ENCODE data around the gene DOP1A. TPM values are rescaled to one million over a fixed set of nuclear protein-coding genes. Genes with fewer than 3 reads are reported as not detected.

Gene DOP1A
- total RNA-seq, 1 experiment from 2014 or later, result 17.0 TPM

DNA sequence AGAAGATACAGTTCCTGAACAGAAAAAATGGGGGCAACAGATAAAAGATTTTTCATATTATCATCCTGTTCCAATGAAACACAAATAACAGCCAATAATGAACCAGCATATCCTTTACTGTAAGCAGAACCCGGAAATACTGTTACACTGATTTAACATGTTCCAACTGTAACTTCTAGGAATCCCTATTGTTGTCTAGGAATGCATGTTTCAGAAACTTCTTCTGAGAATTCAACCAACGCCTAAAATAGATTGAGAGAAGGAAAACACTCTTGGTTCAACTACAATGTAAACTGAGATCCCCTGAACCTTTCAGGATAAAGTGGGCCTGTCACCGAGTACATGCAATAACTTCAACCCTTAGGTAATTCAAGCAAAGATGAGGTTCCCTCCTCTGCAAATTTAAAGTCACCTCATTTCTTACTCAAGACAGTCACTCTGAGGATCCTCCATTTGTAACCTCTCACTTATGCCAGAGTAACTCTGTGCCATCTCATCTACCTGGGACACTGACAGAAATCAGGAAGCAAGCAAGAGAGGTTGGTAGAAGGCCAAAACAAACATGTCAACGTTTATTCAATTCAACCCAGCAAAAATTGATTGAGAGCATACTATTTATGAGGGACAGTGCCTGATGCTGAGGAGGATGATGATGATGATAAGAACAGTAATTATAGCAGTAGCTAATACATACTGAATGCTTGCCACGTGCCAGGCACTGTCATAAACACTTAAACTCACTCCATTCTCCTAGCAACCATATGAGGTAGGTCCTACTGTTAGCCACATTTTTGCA lies 15.9 kb upstream of the DOP1A start:
- Histone ChIP-seq H4K8ac (replicated peaks; ENCODE audit: insufficient read length, low read depth, low read length) (no peak overlapping the region), H3K18ac (ENCODE audit: insufficient read length, low read depth, low read length) (no peak overlapping the region), H2BK15ac (ENCODE audit: low read depth, low read length) (no peak overlapping the region), H3K27me3 (ENCODE audit: insufficient read depth, low read length) (no peaks in the 10 kb centered on the region), H4K5ac (ENCODE audit: insufficient read length, low read depth, low read length) (no peak overlapping the region), H2BK20ac (ENCODE audit: low read depth, low read length, poor library complexity, severe bottlenecking) (no peak overlapping the region), H2AFZ (ENCODE audit: low read length) (no peak overlapping the region), H3T11ph (ENCODE audit: low read length) (no peak overlapping the region), H4K20me1 (ENCODE audit: control insufficient read depth, insufficient read depth, insufficient read length) (no peaks in the 10 kb centered on the region), H2AK5ac (ENCODE audit: insufficient read length, low read length) (no peak overlapping the region), H3K14ac (ENCODE audit: insufficient read depth, low read length) (no peak overlapping the region), H2BK12ac (ENCODE audit: insufficient read length, low read depth, low read length) (no peak overlapping the region), H3K9ac (ENCODE audit: extremely low read depth, insufficient read length, low read length) (no peak overlapping the region), H3K4ac (ENCODE audit: low read depth, low read length) (no peak overlapping the region), H3K56ac (ENCODE audit: insufficient read length, low read depth, low read length) (no peak overlapping the region), H3K23me2 (ENCODE audit: insufficient read length, low read depth, low read length, poor library complexity, severe bottlenecking) (no peaks in the 10 kb centered on the region), H4K91ac (ENCODE audit: insufficient read length, low read depth, low read length) (no peak overlapping the region), H3K79me2 (ENCODE audit: insufficient read depth, low read length) (0 out of 2 replicates have a peak, but pooled peaks cover 1% of the 10 kb centered on the region), H3K9me3 (ENCODE audit: control insufficient read depth, low read depth, low read length) (no peaks in the 10 kb centered on the region), H3K23ac (ENCODE audit: insufficient read length, low read depth, low read length) (no peak overlapping the region), H2BK120ac (ENCODE audit: low read depth, low read length, poor library complexity, severe bottlenecking) (no peak overlapping the region), H3K4me1 (ENCODE audit: insufficient read depth, low read length) (0 out of 2 replicates have a peak, but pooled peaks cover 2% of the 10 kb centered on the region), H3K79me1 (ENCODE audit: insufficient read depth, low read depth, low read length, poor library complexity, severe bottlenecking) (no peaks in the 10 kb centered on the region), H3K4me2 (ENCODE audit: insufficient read depth, insufficient read length, low read length) (no peak overlapping the region), H3K27ac (ENCODE audit: insufficient read length, low read depth, low read length) (no peak overlapping the region), H2BK5ac (ENCODE audit: insufficient read length, low read length) (no peak overlapping the region)
- H3K4me3 Mint-ChIP-seq, result no peak overlapping the region
- DNase-seq, result no peak
- peaks cover 9 to 22% (median 19%) of the 10 kb centered on the region in 3 experiments for H3K36me3 Mint-ChIP-seq (ENCODE audit: insufficient read depth in 1 of 3, low read depth in 3 of 3)
- no peaks in the 10 kb centered on the region for H3K27me3 Mint-ChIP-seq (ENCODE audit: low read depth)
- WGBS (ENCODE audit: extremely low coverage, insufficient read length, low lambda C conversion rate), result no CpG with 5 or more reads among the region's 5 CpGs
- no peak for TF ChIP-seq CTCF (conservative IDR thresholded peaks at IDR 0.05)
- peaks cover 22 to 28% of the 10 kb centered on the region in 2 experiments for H3K4me1 Mint-ChIP-seq
- H3K9me3 Mint-ChIP-seq, result no peaks in the 10 kb centered on the region
- H3K27ac Mint-ChIP-seq, result peak overlapping the region in 1 of 3 experiments; percentile 3; a peak in 1 of 7 replicates

Data from H9 (cell line).